Panc1 (cell line): ENCODE results near the gene METTL22.

ENCODE experiments used
- POLR2AphosphoS5 ChIP-seq: IDR thresholded peaks from 2 replicates; pipeline ENCODE4 v1.6.1; 2012; ENCODE audit warnings: mild to moderate bottlenecking, low read depth, low read length, moderate library complexity
- SIN3A ChIP-seq: IDR thresholded peaks from 2 replicates; pipeline ENCODE4 v1.6.1; 2012; ENCODE audit warnings: low read depth, mild to moderate bottlenecking, low read length, moderate library complexity, borderline replicate concordance; ENCODE audit not compliant: insufficient read depth
- TCF7L2 ChIP-seq: IDR thresholded peaks from 2 replicates; pipeline ENCODE4 v1.6.1; 2011; ENCODE audit warnings: mild to moderate bottlenecking, low read depth, low read length, inconsistent platforms
- TF ChIP-seq, protein P1 (sequence below): fragments of 450-650 bp; IDR thresholded peaks from 2 replicates; pipeline ENCODE4 v1.5.1; 2017; ENCODE audit warnings: mild to moderate bottlenecking
- TF ChIP-seq, protein P2 (sequence below), 2 experiments: IDR thresholded peaks; 2 replicates each; pipeline ENCODE4 v1.6.1; 2011 to 2012; ENCODE audit warnings: low read depth in 2 of 2, control low read depth in 1 of 2, low read length in 1 of 2, mild to moderate bottlenecking in 1 of 2, moderate library complexity in 1 of 2; ENCODE audit not compliant: insufficient read depth in 1 of 2

DNA sequence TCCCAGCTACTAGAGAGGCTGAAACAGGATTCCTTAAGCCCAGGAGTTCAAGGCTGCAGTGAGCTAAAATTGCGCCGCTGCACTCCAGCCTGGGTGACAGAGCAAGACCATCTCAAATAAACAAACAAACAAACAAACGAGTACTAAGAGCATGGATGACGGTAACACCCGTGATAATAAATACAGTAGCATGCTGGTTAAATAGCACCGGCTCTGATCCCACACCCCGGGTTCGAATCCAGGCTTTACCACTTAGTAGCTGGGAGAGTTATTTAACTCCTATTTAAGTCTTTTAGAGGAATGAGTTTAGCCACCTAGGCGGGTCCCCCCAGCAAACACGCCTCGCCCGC lies 301 bp upstream of the METTL22 start:
- TF ChIP-seq, protein P1, sequence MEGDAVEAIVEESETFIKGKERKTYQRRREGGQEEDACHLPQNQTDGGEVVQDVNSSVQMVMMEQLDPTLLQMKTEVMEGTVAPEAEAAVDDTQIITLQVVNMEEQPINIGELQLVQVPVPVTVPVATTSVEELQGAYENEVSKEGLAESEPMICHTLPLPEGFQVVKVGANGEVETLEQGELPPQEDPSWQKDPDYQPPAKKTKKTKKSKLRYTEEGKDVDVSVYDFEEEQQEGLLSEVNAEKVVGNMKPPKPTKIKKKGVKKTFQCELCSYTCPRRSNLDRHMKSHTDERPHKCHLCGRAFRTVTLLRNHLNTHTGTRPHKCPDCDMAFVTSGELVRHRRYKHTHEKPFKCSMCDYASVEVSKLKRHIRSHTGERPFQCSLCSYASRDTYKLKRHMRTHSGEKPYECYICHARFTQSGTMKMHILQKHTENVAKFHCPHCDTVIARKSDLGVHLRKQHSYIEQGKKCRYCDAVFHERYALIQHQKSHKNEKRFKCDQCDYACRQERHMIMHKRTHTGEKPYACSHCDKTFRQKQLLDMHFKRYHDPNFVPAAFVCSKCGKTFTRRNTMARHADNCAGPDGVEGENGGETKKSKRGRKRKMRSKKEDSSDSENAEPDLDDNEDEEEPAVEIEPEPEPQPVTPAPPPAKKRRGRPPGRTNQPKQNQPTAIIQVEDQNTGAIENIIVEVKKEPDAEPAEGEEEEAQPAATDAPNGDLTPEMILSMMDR: no peak
- TF ChIP-seq SIN3A (no peak), POLR2AphosphoS5 (no peak), TCF7L2 (no peak)
- TF ChIP-seq, protein P2, sequence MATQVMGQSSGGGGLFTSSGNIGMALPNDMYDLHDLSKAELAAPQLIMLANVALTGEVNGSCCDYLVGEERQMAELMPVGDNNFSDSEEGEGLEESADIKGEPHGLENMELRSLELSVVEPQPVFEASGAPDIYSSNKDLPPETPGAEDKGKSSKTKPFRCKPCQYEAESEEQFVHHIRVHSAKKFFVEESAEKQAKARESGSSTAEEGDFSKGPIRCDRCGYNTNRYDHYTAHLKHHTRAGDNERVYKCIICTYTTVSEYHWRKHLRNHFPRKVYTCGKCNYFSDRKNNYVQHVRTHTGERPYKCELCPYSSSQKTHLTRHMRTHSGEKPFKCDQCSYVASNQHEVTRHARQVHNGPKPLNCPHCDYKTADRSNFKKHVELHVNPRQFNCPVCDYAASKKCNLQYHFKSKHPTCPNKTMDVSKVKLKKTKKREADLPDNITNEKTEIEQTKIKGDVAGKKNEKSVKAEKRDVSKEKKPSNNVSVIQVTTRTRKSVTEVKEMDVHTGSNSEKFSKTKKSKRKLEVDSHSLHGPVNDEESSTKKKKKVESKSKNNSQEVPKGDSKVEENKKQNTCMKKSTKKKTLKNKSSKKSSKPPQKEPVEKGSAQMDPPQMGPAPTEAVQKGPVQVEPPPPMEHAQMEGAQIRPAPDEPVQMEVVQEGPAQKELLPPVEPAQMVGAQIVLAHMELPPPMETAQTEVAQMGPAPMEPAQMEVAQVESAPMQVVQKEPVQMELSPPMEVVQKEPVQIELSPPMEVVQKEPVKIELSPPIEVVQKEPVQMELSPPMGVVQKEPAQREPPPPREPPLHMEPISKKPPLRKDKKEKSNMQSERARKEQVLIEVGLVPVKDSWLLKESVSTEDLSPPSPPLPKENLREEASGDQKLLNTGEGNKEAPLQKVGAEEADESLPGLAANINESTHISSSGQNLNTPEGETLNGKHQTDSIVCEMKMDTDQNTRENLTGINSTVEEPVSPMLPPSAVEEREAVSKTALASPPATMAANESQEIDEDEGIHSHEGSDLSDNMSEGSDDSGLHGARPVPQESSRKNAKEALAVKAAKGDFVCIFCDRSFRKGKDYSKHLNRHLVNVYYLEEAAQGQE (IDR thresholded peaks at IDR 0.05; ENCODE audit: insufficient read depth in 1 of 2, low read depth in 2 of 2, low read length in 1 of 2): no peak
